Measurements from ENCODE around the gene ZHX3.

The ZHX3 gene

DNA sequence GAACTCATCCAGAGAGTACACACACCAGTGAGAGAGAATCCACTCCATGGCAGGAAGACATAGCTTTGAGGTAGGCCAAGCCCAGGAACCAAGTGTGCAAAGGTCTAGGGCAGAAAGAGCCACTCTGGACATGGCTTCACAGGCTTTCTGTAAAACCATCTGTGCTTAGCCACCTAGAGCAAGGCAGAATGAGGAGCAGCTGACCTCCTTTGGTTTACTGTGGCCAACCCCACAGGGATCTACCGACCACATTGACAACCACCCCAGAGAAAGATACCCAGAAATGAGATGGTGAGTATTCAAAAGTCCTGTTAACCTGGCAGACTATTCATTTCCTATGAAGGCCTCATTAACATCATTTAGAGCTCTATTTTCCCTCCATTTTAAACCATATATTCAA lies 10.5 kb downstream of the ZHX3 start:
- no peak overlapping the region for H3K27ac ChIP-seq
- TF ChIP-seq, protein P1, sequence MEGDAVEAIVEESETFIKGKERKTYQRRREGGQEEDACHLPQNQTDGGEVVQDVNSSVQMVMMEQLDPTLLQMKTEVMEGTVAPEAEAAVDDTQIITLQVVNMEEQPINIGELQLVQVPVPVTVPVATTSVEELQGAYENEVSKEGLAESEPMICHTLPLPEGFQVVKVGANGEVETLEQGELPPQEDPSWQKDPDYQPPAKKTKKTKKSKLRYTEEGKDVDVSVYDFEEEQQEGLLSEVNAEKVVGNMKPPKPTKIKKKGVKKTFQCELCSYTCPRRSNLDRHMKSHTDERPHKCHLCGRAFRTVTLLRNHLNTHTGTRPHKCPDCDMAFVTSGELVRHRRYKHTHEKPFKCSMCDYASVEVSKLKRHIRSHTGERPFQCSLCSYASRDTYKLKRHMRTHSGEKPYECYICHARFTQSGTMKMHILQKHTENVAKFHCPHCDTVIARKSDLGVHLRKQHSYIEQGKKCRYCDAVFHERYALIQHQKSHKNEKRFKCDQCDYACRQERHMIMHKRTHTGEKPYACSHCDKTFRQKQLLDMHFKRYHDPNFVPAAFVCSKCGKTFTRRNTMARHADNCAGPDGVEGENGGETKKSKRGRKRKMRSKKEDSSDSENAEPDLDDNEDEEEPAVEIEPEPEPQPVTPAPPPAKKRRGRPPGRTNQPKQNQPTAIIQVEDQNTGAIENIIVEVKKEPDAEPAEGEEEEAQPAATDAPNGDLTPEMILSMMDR (IDR thresholded peaks at IDR 0.05): no peak
- TF ChIP-seq ZFX (IDR thresholded peaks at IDR 0.05; ENCODE audit: borderline replicate concordance): no peak

DNA sequence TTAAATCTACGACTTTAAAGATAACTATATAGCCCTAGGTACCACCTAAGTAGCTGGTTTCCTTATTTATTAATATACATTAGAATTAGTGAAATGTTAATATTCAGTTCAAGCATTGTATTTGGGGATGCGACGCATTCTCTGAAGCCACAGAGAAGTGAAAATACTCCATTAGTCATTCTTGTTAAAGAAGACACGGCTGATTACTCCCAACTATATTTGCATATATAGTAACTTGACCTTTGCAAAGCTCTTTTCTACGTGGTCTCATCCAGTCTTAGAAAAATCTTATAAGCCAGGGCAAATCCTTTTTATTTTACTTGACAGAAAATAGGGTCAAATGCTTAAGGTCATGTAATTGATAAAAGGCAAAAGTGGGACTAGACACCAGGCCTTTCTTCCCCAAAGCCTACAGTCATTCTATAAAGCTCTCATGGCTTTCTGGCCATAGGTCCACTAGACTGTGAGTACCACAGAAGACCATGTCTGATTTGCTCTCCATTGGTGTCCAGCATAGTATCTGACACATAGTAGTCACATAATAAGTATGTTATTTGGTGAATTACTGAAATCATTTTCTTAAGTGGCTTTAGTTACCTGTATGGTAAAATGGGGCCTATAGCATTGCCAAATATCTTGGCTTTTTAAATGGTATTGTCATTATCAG lies 11.3 kb downstream of the ZHX3 start:
- no peak overlapping the region for H3K27ac ChIP-seq
- no peak for TF ChIP-seq ZFX (IDR thresholded peaks at IDR 0.05; ENCODE audit: borderline replicate concordance)
- TF ChIP-seq, protein P1 (IDR thresholded peaks at IDR 0.05): no peak

DNA sequence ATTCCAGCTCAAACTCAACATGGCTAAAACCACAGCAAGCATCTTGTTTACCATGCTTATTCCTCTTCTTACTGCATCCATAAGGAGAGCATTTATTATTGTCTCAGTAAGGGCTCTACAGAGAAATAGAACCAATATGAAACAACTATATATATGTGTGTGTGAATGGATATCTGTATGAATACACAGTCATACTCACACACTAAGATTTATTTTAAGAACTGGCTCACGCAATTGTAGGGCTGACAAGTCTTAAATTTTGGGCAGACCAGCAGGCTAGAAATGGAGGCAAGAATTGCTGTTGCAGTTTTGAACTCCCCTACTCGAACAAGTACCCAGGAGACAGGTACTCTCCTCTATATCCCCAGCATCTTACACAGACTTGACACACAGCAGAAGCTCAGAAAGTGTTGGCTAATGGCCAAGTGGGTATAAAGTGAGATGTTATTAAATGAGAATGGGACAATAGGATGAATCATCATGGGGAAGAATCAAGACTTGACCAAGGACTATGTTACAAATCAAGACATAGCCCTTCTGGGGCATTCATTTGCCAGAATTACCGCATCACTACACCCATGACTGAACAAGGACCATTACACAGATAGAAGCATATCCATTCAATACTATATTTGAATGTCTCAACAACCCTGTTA lies 13.0 kb downstream of the ZHX3 start:
- TF ChIP-seq ZFX (IDR thresholded peaks at IDR 0.05; ENCODE audit: borderline replicate concordance): no peak
- TF ChIP-seq, protein P1 (IDR thresholded peaks at IDR 0.05): no peak

DNA sequence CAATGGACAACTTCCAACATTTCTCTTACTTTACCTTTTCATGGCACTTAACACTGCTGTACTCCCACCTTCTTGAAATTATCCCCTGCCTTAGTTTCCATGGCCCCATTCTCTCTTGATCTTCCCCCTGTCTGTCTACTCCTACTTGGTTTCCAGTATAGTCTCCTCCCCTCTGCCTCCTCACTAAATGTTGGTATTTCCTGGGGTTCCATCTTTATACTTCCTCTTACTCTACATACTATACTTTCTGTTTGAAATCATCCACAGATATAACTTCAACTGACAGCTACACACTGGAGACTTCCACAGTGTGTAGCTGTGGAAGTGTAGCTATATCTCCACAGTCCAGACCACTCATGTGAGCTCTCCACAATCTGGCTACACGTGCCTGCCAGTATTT lies 13.5 kb downstream of the ZHX3 start:
- no peak overlapping the region for H3K27ac ChIP-seq
- no peak for TF ChIP-seq ZFX (IDR thresholded peaks at IDR 0.05; ENCODE audit: borderline replicate concordance)
- TF ChIP-seq, protein P1 (IDR thresholded peaks at IDR 0.05): no peak

More for the DNA sequence above, 13.0 kb downstream of the ZHX3 start:
- H3K27ac ChIP-seq: no peak overlapping the region

DNA sequence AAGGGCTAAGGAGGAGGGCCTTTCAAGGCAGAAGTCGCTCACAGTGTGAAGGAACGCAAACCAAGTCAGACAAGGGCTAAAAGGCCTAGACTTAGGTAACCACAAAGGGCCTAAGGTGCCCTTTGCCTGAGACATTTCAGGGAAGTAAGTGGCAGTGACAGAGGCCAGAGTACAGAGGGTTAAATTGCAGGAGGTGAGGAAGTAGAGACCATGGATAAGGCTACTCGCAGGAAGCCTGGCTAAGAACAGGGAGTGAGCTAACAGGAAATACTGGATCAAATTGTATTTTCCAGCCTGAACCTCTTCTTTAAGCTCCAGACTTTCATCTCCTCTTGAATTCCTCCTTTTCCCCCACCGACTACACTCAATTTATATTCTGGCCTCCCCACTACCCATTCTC lies 16.6 kb downstream of the ZHX3 start:
- TF ChIP-seq, protein P1 (IDR thresholded peaks at IDR 0.05): no peak
- no peak for TF ChIP-seq ZFX (IDR thresholded peaks at IDR 0.05; ENCODE audit: borderline replicate concordance)
- H3K27ac ChIP-seq: no peak overlapping the region

DNA sequence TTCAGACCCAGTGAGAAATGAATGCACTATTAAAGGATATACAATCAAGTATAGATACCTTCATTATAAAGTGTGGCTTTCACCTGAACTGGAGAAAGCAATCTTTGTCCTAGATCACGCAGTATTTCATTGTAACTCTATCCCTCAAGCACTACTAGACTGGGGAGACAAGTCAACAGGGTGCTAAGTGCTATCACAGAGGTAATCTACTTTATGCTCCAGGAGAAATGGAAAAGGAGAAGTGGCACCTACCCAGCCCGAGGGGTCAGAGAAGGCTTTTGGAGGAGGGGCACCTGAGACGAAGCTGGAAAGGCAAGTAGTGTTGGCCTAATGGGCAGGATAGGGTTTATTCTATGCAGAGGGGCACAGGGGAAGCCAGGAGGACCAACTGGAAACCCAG lies 17.1 kb downstream of the ZHX3 start:
- TF ChIP-seq, protein P1 (IDR thresholded peaks at IDR 0.05): no peak
- no peak for TF ChIP-seq ZFX (IDR thresholded peaks at IDR 0.05; ENCODE audit: borderline replicate concordance)
- H3K27ac ChIP-seq: no peak overlapping the region

DNA sequence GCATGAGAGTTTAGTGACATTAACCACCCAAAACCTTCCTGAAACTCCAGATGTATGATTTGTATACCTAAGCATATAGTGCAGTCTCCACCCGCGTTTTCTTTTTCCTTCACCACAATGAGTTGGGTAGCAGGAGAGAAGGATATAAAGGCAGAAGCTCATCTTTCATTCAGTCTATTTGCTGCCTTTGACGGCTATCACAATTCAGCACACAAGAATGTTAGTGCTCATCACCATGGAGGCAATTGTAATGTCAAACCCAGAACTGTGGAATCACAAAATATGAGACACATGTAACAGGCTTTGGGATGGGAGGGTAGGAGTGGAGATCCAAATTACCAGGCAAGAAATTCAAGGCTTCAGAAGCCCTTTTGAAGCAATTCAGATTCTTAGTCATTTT lies 17.6 kb downstream of the ZHX3 start:
- no peak overlapping the region for H3K27ac ChIP-seq
- TF ChIP-seq, protein P1 (IDR thresholded peaks at IDR 0.05): no peak
- TF ChIP-seq ZFX (IDR thresholded peaks at IDR 0.05; ENCODE audit: borderline replicate concordance): no peak

Data from 22Rv1 (cell line).